Sigmoid colon (tissue), 7 donors: ENCODE data around the gene MSLN. TPM values are rescaled to one million over a fixed set of nuclear protein-coding genes. Genes with fewer than 3 reads are reported as not detected.

Source experiments
- DNase-seq: peaks from one replicate; pipeline ENCODE4 v3.0.0-alpha.2; 2019
- H3K27ac ChIP-seq, 4 donors: fragments of 200-600 bp; sonication (generic); one replicate each; pipeline ENCODE4 v1.5.1; 2016 to 2019; ENCODE audit warnings: mild to moderate bottlenecking in 1 of 4
- H3K27me3 ChIP-seq, 3 donors: fragments of 200-600 bp; sonication (generic); one replicate each; pipeline ENCODE4 v1.5.1; 2019; ENCODE audit warnings: mild to moderate bottlenecking in 1 of 3
- H3K36me3 ChIP-seq, 4 donors: fragments of 200-600 bp; sonication (generic); one replicate each; pipeline ENCODE4 v1.5.1; 2016 to 2019
- H3K4me1 ChIP-seq, 4 donors: fragments of 200-600 bp; sonication (generic); one replicate each; pipeline ENCODE4 v1.5.1; 2017 to 2019
- H3K4me3 ChIP-seq, 4 donors: fragments of 200-600 bp; sonication (generic); one replicate each; pipeline ENCODE4 v1.5.1; 2017 to 2019; ENCODE audit warnings: mild to moderate bottlenecking in 2 of 4, moderate library complexity in 1 of 4
- H3K9me3 ChIP-seq, 4 donors: fragments of 200-600 bp in 3 of 4; sonication (generic) in 3 of 4; one replicate each; pipeline versions ENCODE4 v1.5.1 to v1.6.1; 2013 to 2019
- EP300 ChIP-seq, 4 donors: sonication (generic); formaldehyde crosslinking; IDR thresholded peaks; one replicate each; pipeline ENCODE4 v1.6.1; 2017; ENCODE audit warnings: antibody characterized with exemption in 4 of 4
- POLR2A ChIP-seq, 2 donors: fragments of 450-650 bp; IDR thresholded peaks; one replicate each; pipeline ENCODE4 v1.6.1; 2016; ENCODE audit warnings: antibody characterized with exemption in 2 of 2, mild to moderate bottlenecking in 2 of 2, moderate library complexity in 2 of 2
- POLR2AphosphoS5 ChIP-seq, 4 donors: sonication (generic); formaldehyde crosslinking; IDR thresholded peaks; one replicate each; pipeline ENCODE4 v1.6.1; 2017; ENCODE audit warnings: antibody characterized with exemption in 4 of 4
- WGBS, 2 donors: extraction: QIAGEN DNeasy Blood & Tissue Kit; methylation state at CpG; one replicate each; pipeline ENCODE4 v1.1.7; 2013; 5-methylcytosine and 5-hydroxymethylcytosine counted together
- intact Hi-C: fragments of 100-400 bp; cut with DNase I; formaldehyde crosslinking; loops from one replicate; pipeline ENCODE4 v1.15.1; 2023
- polyA plus RNA-seq, 3 donors: library from polyadenylated mRNA; stranded (reverse); fragments of 200-250 nt; gene quantifications; one replicate each; pipeline ENCODE4 v1.2.3, GENCODE V29; 2013
- total RNA-seq, 4 donors: library from RNA; depleted of rRNA; stranded (reverse); fragments of >200 nt; gene quantifications; one replicate each; pipeline ENCODE4 v1.1.0, GENCODE V29; 2016
- TF ChIP-seq, protein P1 (sequence below), 4 experiments: fragments of 450-650 bp in 3 of 4; fragments of 200-600 bp in 1 of 4; IDR thresholded peaks; one replicate each; pipeline ENCODE4 v1.5.1; 2016 to 2019; ENCODE audit warnings: antibody characterized with exemption in 4 of 4, mild to moderate bottlenecking in 3 of 4, moderate library complexity in 2 of 4
- donor health status: healthy with polysubstance abuse.
- donor health status: Bipolar disorder and iron deficiency.
- donor health status: healthy.

MSLN gene
- total and polyA plus RNA-seq, 7 donors, result 0.54 to 3.5 (median 1.2) TPM; not detected in 3

DNA sequence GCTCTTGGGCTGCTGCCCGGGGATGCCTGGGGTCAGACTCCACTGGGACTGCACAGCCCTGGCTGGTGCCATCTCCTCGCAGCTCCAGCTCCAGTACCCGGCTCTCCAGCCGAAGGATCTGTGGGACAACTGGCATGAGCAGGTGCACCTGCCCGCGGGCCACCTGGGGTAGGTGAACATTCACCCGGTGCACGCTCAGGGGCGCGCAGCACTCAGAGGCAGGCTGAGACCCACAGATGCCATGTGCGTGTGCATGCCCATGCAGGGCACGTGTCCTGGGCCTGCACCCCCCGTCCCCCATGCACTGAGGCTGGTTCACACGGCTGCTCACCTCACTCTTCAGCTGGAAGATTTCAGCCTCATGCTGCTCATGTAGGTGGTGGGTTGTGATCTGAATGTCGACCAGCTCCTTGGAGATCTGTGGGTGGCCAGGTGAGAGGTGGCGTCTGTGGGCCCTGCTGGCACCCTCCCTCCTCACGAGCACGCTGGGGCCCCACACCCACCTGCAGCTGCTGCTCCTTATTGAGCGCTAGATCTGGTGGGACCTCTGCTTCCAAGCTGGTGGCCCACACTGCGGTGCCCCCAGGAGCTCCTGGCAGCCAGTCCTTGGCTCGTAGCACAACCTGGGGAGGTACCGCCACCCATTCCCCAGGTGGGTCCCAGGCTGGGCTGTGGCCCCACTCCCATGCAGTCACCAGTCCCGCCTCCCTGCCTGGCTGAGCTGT lies 34.9 kb upstream of the MSLN start:
- WGBS, 2 donors, result 21 to 74% methylated on average over 23 of the region's 23 CpGs
- Histone ChIP-seq H3K4me3 (no peak overlapping the region), H3K27ac (no peak overlapping the region), H3K9me3 (no peaks in the 10 kb centered on the region), H3K36me3 (no peaks in the 10 kb centered on the region), H3K4me1 (peaks cover 0 to 47% (median 39%) of the 10 kb centered on the region in 4 donors), H3K27me3 (peaks cover 27 to 45% (median 30%) of the 10 kb centered on the region in 3 donors)
- no peak for DNase-seq
- TF ChIP-seq POLR2A (IDR thresholded peaks at IDR 0.05) (no peak), POLR2AphosphoS5 (IDR thresholded peaks at IDR 0.05) (no peak), EP300 (IDR thresholded peaks at IDR 0.05) (no peak)
- TF ChIP-seq, protein P1, sequence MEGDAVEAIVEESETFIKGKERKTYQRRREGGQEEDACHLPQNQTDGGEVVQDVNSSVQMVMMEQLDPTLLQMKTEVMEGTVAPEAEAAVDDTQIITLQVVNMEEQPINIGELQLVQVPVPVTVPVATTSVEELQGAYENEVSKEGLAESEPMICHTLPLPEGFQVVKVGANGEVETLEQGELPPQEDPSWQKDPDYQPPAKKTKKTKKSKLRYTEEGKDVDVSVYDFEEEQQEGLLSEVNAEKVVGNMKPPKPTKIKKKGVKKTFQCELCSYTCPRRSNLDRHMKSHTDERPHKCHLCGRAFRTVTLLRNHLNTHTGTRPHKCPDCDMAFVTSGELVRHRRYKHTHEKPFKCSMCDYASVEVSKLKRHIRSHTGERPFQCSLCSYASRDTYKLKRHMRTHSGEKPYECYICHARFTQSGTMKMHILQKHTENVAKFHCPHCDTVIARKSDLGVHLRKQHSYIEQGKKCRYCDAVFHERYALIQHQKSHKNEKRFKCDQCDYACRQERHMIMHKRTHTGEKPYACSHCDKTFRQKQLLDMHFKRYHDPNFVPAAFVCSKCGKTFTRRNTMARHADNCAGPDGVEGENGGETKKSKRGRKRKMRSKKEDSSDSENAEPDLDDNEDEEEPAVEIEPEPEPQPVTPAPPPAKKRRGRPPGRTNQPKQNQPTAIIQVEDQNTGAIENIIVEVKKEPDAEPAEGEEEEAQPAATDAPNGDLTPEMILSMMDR (IDR thresholded peaks at IDR 0.05), result no peak
- intact Hi-C loops, result no loop called here

DNA sequence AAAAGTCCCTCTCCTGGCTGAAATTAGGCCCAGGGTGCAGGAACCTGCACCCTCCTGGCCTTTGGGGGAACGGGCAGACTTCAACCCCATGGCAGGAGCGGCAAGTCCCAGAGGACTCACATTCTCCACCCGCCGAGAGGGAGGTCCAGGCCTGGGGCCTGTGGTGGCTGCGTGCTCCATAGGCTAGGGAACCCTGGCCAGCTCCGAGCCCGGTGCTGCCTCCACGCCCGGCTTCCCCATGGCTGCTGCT lies 34.4 kb upstream of the MSLN start:
- Histone ChIP-seq H3K9me3 (no peaks in the 10 kb centered on the region), H3K4me3 (no peak overlapping the region), H3K27ac (no peak overlapping the region), H3K36me3 (no peaks in the 10 kb centered on the region), H3K27me3 (peaks cover 27 to 45% (median 30%) of the 10 kb centered on the region in 3 donors), H3K4me1 (peaks cover 0 to 44% (median 38%) of the 10 kb centered on the region in 4 donors)
- TF ChIP-seq, protein P1 (IDR thresholded peaks at IDR 0.05), result no peak
- no peak for TF ChIP-seq EP300 (IDR thresholded peaks at IDR 0.05)
- no peak for TF ChIP-seq POLR2A (IDR thresholded peaks at IDR 0.05)
- TF ChIP-seq POLR2AphosphoS5 (IDR thresholded peaks at IDR 0.05), result no peak
- intact Hi-C loops, result no loop called here
- no peak for DNase-seq
- WGBS, 2 donors, result 8 to 29% methylated on average over 9 of the region's 9 CpGs

DNA sequence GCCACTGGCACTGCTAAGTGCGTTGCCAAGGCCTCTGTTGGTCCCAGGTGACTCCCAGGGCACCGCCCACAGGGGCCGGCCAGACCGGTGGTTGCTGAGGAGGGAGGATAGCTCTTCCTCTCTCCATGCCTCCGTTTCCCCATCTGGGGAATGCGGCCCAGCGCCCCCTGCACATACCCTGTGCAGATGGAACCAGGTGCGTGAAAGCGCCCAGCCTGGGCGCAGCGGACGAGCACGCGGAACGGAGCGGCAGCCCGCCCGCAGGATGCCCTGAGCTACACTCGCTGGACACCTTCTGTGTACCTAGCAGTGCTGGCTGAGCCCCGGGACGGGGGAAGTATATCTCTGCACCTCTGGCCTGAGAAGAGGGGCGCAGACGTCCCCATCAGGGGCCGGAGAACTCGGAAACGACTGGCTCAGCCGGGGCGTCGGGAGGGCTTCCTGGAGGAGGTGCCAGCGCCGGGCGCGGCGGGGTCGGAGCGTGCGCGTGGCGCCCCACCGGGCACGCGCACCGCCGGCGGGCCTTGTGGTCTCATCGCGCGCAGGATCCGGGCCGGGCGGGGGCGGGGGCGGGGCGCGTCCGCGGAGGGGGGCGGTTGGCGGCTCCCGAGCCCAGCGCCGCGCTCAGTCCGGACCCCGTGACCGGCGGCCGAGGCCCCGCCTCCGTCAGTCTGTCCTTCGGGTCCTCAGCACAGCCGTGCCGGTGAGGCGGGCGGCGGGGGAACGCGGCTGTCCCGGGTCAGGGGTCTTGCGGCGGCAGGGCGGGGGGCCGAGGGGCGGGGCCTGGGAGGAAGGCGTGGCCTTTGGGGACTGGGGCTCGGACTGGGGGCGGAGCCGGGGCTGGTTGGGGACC lies 33.9 kb upstream of the MSLN start, which contains the start of the genes CCDC78 and HAGHL:
CCDC78 (minus strand) TSS at position 6 of the 853 bp plus-strand sequence. CDS start 76 bp downstream, outside the sequence.
HAGHL (plus strand) TSS at position 669 of the 853 bp plus-strand sequence. CDS start 404 bp downstream, outside the sequence.
- Histone ChIP-seq H3K9me3 (no peaks in the 10 kb centered on the region), H3K4me3 (peak within 1 kb of the TSS; percentile 17 to 53 (median 46)), H3K27me3 (peaks cover 27 to 45% (median 30%) of the 10 kb centered on the region in 3 donors), H3K4me1 (peaks cover 0 to 40% (median 34%) of the 10 kb centered on the region in 4 donors), H3K27ac (no peak within 1 kb of the TSS), H3K36me3 (peaks cover 0 to 3% (median 0%) of the 10 kb centered on the region in 4 donors)
- TF ChIP-seq POLR2AphosphoS5 (IDR thresholded peaks at IDR 0.05), result no peak
- no peak for TF ChIP-seq EP300 (IDR thresholded peaks at IDR 0.05)
- TF ChIP-seq, protein P1 (IDR thresholded peaks at IDR 0.05), result no peak
- no peak for TF ChIP-seq POLR2A (IDR thresholded peaks at IDR 0.05)
- intact Hi-C loops, result no loop called here
- 1 to 3% methylated on average over 88 of the region's 88 CpGs for WGBS, 2 donors
- peak; percentile 81 for DNase-seq

DNA sequence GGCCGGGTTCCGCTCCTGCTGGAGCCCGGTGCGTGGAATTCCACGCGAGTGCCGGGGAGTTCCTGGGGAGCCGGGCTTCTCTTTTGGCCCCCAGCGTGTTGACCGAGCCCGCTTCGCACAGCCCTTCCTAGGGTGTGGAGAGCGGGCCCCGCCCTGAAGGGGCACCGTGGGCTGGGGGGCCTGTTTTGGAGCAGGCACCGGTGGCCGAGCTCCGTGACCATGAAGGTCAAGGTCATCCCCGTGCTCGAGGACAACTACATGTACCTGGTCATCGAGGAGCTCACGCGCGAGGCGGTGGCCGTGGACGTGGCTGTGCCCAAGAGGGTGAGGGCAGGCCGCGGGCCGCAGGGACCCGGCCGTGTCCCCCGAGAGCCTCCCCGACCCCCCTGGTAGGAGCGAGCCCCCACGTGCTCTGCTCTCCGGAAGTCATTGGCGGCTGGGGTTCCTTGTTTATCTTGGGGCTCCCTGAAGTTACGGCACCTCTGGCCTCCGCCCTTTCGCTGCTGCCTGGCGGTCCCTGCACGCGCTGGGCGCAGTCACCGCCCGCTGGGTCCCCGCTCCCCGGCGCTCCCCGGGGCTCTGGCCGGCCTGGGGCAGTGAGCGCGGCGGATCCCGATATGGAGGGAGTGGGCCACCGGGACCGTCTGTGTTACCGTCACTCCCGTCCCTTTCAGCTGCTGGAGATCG lies 33.1 kb upstream of the MSLN start:
- H3K27me3 ChIP-seq, result peaks cover 27 to 45% (median 30%) of the 10 kb centered on the region in 3 donors
- intact Hi-C loops, result no loop called here
- 1% methylated on average over 61 of the region's 61 CpGs for WGBS, 2 donors
- peaks cover 0 to 33% (median 27%) of the 10 kb centered on the region in 4 donors for H3K4me1 ChIP-seq
- no peak for DNase-seq
- peak overlapping the region; percentile 17 to 53 (median 46) for H3K4me3 ChIP-seq
- TF ChIP-seq EP300 (IDR thresholded peaks at IDR 0.05) (no peak), POLR2AphosphoS5 (IDR thresholded peaks at IDR 0.05) (peak in 1 of 4 donors; percentile 13)
- peaks cover 0 to 10% (median 1%) of the 10 kb centered on the region in 4 donors for H3K36me3 ChIP-seq
- no peak overlapping the region for H3K27ac ChIP-seq
- H3K9me3 ChIP-seq, result no peaks in the 10 kb centered on the region
